Measurements from ENCODE around the gene RAB3GAP2.

GRCh38 chr1:220186752-220187151 lies 85.5 kb downstream of the RAB3GAP2 start:
- TF ChIP-seq CTCF (IDR thresholded peaks at IDR 0.05; ENCODE audit: low read depth, low read length) = no peak
- TF ChIP-seq MAX (IDR thresholded peaks at IDR 0.05; ENCODE audit: low read depth, low read length) = no peak

All from NB4 (cell line).